Thymus (tissue), 11 donors: ENCODE data around the gene CCNYL1. TPM values are rescaled to one million over a fixed set of nuclear protein-coding genes. Genes with fewer than 3 reads are reported as not detected.
A peak's percentile ranks its signal among the peaks of the same experiment; 100 is the strongest.
"Not testable (repeated sequence)": the region's sequence is repeated elsewhere in the genome, so short reads cannot be mapped to it uniquely, and the experiment has no call there.

Source experiments
- DNase-seq, 9 donors: peaks; one replicate each; pipeline ENCODE4 v3.0.0-alpha.2; 2013; ENCODE audit warnings: low spot score in 9 of 9, low read depth in 6 of 9, missing footprints in 1 of 9
- H3K27ac ChIP-seq, 2 donors: one replicate each; pipeline ENCODE4 v1.5.1; 2013; ENCODE audit warnings: control low read depth in 1 of 2, low read depth in 1 of 2, low read length in 1 of 2, mild to moderate bottlenecking in 1 of 2, moderate library complexity in 1 of 2
- H3K27me3 ChIP-seq, 2 donors: one replicate each; pipeline ENCODE4 v1.5.1; 2013; ENCODE audit warnings: low read length in 1 of 2; ENCODE audit not compliant: control insufficient read depth in 2 of 2, insufficient read depth in 1 of 2
- H3K36me3 ChIP-seq, 2 donors: one replicate each; pipeline ENCODE4 v1.5.1; 2013; ENCODE audit warnings: low read length in 1 of 2, mild to moderate bottlenecking in 1 of 2, moderate library complexity in 1 of 2; ENCODE audit not compliant: control insufficient read depth in 2 of 2, insufficient read depth in 2 of 2
- H3K4me1 ChIP-seq, 2 donors: one replicate each; pipeline ENCODE4 v1.5.1; 2013; ENCODE audit warnings: low read length in 2 of 2; ENCODE audit not compliant: control insufficient read depth in 2 of 2, insufficient read depth in 2 of 2
- H3K4me3 ChIP-seq, 2 donors: one replicate each; pipeline ENCODE4 v1.5.1; 2013; ENCODE audit warnings: low read length in 2 of 2, control low read depth in 1 of 2, mild to moderate bottlenecking in 1 of 2
- H3K9me3 ChIP-seq, 2 donors: one replicate each; pipeline ENCODE4 v1.5.1; 2013; ENCODE audit warnings: low read length in 1 of 2, mild to moderate bottlenecking in 1 of 2; ENCODE audit not compliant: control insufficient read depth in 2 of 2, insufficient read depth in 1 of 2
- WGBS: extraction: QIAGEN DNeasy Blood & Tissue Kit; methylation state at CpG from one replicate; pipeline ENCODE4 v1.1.7; 2013; 5-methylcytosine and 5-hydroxymethylcytosine counted together
- polyA plus RNA-seq: library from polyadenylated mRNA; stranded (reverse); fragments of 200-250 nt; gene quantifications from one replicate; pipeline ENCODE4 v1.2.3, GENCODE V29; 2013
- total RNA-seq: library from RNA; stranded (reverse); fragments of 120-200 nt; gene quantifications from one replicate; pipeline ENCODE4 v1.2.4, GENCODE V29; 2013
- donor health status: healthy.

Gene CCNYL1
- total and polyA plus RNA-seq, 2 donors: 6.7 to 10.5 TPM

GRCh38 chr2:207711750-207712530 is 500 bp downstream of the CCNYL1 start:
- H3K4me1 ChIP-seq: peaks cover 6 to 14% of the 10 kb centered on the region in 2 donors
- no peaks in the 10 kb centered on the region for H3K27me3 ChIP-seq
- under 1% methylated on average over 67 of the region's 67 CpGs for WGBS
- H3K9me3 ChIP-seq: no peaks in the 10 kb centered on the region
- no peaks in the 10 kb centered on the region for H3K36me3 ChIP-seq
- H3K4me3 ChIP-seq: peak overlapping the region; percentile 86 to 96
- DNase-seq: peak in 7 of 9 donors; percentile 21 to 59 (median 34)
- H3K27ac ChIP-seq: peak overlapping the region; percentile 71 to 86

DNA sequence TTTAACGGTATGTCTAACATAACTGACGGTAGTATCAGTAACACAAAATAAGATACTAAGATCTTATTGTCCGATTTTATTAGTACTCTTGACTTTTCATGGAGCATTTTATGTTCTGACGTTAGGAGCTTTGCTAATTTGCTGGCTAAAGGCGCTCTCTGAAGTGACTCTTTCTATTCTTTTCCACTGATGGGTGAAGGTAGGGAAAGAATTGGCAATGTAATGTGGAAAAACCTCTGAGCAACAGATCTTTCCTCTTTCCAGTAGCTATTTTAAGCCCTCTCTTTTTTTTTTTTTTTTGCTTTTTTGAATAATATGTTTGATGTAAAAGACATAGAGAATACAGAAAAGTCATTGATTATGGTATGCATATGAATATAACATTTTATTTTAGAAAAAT is 4.6 kb downstream of the CCNYL1 start:
- Histone ChIP-seq H3K36me3 (peaks cover 3 to 4% of the 10 kb centered on the region in 2 donors), H3K27ac (no peak overlapping the region), H3K27me3 (no peaks in the 10 kb centered on the region), H3K4me1 (peaks cover 6% of the 10 kb centered on the region in 2 donors), H3K9me3 (no peaks in the 10 kb centered on the region), H3K4me3 (no peak overlapping the region)
- WGBS: 99% methylated on average over 5 of the region's 5 CpGs
- DNase-seq: no peak

GRCh38 chr2:207718521-207718920 is 7.1 kb downstream of the CCNYL1 start:
- WGBS: 94% methylated on average over 3 of the region's 3 CpGs
- Histone ChIP-seq H3K4me3 (no peak overlapping the region), H3K27ac (no peak overlapping the region), H3K36me3 (peaks cover 3 to 4% of the 10 kb centered on the region in 2 donors), H3K27me3 (no peaks in the 10 kb centered on the region), H3K4me1 (no peaks in the 10 kb centered on the region), H3K9me3 (no peaks in the 10 kb centered on the region)
- DNase-seq: no peak

DNA sequence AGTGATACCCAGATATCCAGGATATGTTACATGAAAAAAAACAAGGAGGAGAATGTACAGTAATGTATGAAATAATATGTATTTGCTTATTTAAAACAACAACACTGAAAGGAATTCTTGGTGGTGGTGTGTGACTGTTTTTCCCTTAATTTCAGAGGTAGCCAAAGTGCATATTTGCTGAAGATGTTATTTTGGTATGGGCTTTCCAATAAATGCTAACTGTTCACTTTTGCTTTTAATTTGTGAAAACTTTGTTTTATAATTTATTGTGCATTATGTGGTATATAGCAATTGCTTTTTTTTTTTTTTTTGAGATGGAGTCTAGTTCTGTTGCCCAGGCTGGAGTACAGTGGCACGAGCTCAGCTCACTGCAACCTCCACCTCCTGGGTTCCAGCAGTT is 7.6 kb downstream of the CCNYL1 start:
- no peak for DNase-seq
- WGBS: 100% methylated on average over 1 of the region's 1 CpG
- Histone ChIP-seq H3K4me1 (no peaks in the 10 kb centered on the region), H3K27me3 (no peaks in the 10 kb centered on the region), H3K4me3 (no peak overlapping the region), H3K36me3 (peaks cover 3 to 4% of the 10 kb centered on the region in 2 donors), H3K27ac (no peak overlapping the region), H3K9me3 (no peaks in the 10 kb centered on the region)

GRCh38 chr2:207719655-207720054 is 8.2 kb downstream of the CCNYL1 start:
- H3K4me1 ChIP-seq, H3K4me3 ChIP-seq, H3K27me3 ChIP-seq, DNase-seq, H3K36me3 ChIP-seq, H3K9me3 ChIP-seq, H3K27ac ChIP-seq: not testable (repeated sequence)
- WGBS: 99% methylated on average over 2 of the region's 2 CpGs

GRCh38 chr2:207720517-207721187 is 9.2 kb downstream of the CCNYL1 start:
- Histone ChIP-seq H3K36me3 (peaks cover 3 to 4% of the 10 kb centered on the region in 2 donors), H3K4me1 (no peaks in the 10 kb centered on the region), H3K27me3 (no peaks in the 10 kb centered on the region), H3K9me3 (no peaks in the 10 kb centered on the region), H3K4me3 (no peak overlapping the region), H3K27ac (no peak overlapping the region)
- WGBS: 89% methylated on average over 6 of the region's 6 CpGs
- no peak for DNase-seq

DNA sequence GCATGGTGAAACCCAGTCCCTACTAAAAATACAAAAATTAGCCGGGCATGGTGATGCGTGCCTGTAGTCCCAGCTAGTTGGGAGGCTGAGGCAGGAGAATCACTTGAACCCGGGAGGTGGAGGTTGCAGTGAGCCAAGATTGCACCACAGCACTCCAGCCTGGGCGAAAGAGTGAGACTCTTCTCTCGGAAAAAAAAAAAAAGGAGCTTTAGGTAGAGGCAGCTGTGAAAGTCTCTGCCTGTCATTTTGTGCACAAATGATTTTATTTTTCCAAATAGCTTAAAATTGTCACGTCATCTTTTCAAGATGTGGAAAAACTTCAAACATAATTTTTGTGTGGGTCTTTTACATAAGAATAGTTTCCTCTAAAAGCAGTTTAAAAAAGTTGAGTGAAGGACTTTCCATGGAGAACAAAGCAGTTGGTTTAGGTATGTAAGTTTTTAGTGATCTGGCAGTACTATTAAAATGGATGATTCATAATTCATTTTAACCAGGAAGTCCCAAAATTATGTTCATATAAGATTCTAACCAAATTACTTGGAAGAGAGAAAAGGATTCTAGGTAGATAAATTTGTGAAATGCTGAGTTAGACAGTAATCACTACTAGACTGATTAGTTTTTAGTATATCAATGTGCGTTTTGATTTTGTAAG is 11.5 kb downstream of the CCNYL1 start:
- no peak for DNase-seq
- Histone ChIP-seq H3K9me3 (no peaks in the 10 kb centered on the region), H3K4me3 (no peak overlapping the region), H3K4me1 (no peaks in the 10 kb centered on the region), H3K27ac (no peak overlapping the region), H3K36me3 (peaks cover 2% of the 10 kb centered on the region in 2 donors), H3K27me3 (no peaks in the 10 kb centered on the region)
- 96% methylated on average over 7 of the region's 7 CpGs for WGBS

DNA sequence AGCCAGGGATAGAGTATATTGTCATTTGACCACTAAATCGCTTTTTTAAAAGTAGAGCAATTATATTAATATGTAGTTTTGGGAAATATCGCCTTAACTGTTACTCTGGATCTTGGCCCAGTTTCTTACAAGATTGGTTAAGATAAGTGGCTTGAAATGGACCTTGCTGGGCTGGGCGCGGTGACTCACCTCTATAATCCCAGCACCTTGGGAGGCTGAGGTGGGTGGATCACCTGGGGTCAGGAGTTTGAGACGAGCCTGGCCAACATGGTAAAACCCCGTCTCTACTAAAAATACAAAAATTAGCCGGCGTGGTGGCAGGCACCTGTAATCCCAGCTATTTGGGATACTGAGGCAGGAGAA is 12.0 kb downstream of the CCNYL1 start:
- H3K27ac ChIP-seq, H3K36me3 ChIP-seq, DNase-seq, H3K4me1 ChIP-seq, H3K9me3 ChIP-seq, H3K27me3 ChIP-seq, H3K4me3 ChIP-seq: not testable (repeated sequence)
- 97% methylated on average over 8 of the region's 8 CpGs for WGBS

DNA sequence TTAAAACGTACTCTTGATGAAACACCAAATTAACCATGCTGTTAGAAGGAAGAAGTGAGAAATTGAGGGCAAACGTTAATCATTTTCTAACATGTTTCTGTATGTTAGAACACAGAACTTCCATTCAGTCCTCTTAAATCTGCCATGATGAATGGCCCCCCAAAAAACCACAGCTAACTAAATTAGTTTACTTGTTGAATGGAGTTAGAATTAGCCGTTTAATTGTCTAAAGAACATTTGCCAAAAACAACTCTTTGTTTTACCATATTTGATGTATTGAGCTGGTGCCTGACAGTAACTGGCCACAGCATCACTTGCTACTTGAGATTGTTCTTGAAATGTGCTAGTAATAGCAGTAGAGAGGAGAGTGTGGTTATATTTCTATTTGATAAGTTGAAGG is 12.7 kb downstream of the CCNYL1 start:
- H3K9me3 ChIP-seq: no peaks in the 10 kb centered on the region
- H3K4me1 ChIP-seq: no peaks in the 10 kb centered on the region
- H3K27ac ChIP-seq: no peak overlapping the region
- no peak overlapping the region for H3K4me3 ChIP-seq
- no peaks in the 10 kb centered on the region for H3K27me3 ChIP-seq
- WGBS: 94% methylated on average over 3 of the region's 3 CpGs
- DNase-seq: no peak
- peaks cover 0 to 2% of the 10 kb centered on the region in 2 donors for H3K36me3 ChIP-seq
